Measurements from ENCODE around the gene CORO2A. TPM values are rescaled to one million over a fixed set of nuclear protein-coding genes. Genes with fewer than 3 reads are reported as not detected.

Gene CORO2A
- total and polyA plus RNA-seq, 2 of the 13 experiments (the other 11 are each of a cell fraction or from before 2014, with no cell fraction given) = 14.4 to 15.3 TPM

DNA sequence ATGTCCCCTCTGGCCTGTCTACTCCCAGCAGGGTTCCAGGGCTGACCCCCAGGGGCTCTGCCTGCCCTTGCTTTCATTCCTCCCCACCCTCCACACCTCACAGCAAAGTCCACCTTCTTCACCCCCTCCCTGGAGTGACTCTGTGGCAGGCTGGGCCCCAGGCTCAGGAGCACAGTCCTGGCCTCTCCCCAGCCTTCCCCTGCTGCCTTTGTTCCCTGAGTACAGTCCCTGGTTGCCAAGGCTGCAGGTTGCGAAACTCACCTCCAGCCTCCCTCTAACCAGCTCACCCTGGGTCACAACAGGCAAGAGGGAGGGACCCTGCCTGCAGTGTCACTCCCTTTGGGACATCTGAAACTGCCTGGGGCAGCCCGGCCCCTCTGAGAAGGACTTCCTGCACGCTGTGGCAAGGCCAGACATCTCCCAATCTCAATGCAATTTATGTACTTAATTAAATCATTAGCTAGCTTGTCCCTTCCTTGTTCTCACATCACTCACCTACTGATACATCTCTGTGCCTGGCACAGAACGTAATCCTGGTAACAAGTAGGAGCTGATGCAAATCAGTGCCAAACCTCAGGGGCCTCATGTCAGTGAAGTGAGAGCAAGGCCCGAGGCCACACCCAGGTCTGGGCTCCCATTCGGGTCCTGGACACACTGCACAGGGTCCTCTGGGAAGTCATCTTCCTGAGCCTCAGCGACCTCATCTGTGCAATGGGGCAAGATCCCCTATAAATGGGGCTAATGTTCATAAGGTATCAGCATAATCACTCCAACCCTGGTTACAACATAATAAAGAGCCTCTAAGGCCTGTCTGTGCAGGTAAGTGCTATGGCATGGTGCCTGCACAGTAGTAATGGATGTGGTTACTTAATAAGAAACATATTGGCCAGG, 46.1 kb downstream of the CORO2A start (continued):
- TF ChIP-seq, protein P1, sequence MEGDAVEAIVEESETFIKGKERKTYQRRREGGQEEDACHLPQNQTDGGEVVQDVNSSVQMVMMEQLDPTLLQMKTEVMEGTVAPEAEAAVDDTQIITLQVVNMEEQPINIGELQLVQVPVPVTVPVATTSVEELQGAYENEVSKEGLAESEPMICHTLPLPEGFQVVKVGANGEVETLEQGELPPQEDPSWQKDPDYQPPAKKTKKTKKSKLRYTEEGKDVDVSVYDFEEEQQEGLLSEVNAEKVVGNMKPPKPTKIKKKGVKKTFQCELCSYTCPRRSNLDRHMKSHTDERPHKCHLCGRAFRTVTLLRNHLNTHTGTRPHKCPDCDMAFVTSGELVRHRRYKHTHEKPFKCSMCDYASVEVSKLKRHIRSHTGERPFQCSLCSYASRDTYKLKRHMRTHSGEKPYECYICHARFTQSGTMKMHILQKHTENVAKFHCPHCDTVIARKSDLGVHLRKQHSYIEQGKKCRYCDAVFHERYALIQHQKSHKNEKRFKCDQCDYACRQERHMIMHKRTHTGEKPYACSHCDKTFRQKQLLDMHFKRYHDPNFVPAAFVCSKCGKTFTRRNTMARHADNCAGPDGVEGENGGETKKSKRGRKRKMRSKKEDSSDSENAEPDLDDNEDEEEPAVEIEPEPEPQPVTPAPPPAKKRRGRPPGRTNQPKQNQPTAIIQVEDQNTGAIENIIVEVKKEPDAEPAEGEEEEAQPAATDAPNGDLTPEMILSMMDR (CRISPR knock-in tag; IDR thresholded peaks at IDR 0.05) = peak; percentile 45
- TF ChIP-seq SMYD3 (CRISPR knock-in tag; IDR thresholded peaks at IDR 0.05) = no peak
- TF ChIP-seq ZNF256 (CRISPR knock-in tag; conservative IDR thresholded peaks at IDR 0.05) = no peak
- TF ChIP-seq POLR2AphosphoS5 (IDR thresholded peaks at IDR 0.05; ENCODE audit: low read depth, low read length) = no peak
- no peak for TF ChIP-seq ZNF850 (CRISPR knock-in tag; conservative IDR thresholded peaks at IDR 0.05)
- TF ChIP-seq ARNT2 (CRISPR knock-in tag; IDR thresholded peaks at IDR 0.05; ENCODE audit: low read depth) = 0 out of 2 replicates have a peak, but pooled peaks have one; percentile 56
- TF ChIP-seq, protein P2, sequence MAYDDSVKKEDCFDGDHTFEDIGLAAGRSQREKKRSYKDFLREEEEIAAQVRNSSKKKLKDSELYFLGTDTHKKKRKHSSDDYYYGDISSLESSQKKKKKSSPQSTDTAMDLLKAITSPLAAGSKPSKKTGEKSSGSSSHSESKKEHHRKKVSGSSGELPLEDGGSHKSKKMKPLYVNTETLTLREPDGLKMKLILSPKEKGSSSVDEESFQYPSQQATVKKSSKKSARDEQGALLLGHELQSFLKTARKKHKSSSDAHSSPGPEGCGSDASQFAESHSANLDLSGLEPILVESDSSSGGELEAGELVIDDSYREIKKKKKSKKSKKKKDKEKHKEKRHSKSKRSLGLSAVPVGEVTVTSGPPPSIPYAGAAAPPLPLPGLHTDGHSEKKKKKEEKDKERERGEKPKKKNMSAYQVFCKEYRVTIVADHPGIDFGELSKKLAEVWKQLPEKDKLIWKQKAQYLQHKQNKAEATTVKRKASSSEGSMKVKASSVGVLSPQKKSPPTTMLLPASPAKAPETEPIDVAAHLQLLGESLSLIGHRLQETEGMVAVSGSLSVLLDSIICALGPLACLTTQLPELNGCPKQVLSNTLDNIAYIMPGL (CRISPR knock-in tag; IDR thresholded peaks at IDR 0.05; ENCODE audit: borderline replicate concordance in 1 of 2, low read depth in 1 of 2) = no peak; a peak in 1 of 4 replicates
- no peak for TF ChIP-seq ZFP36 (IDR thresholded peaks at IDR 0.05; ENCODE audit: borderline replicate concordance, low read depth, low read length, partially characterized antibody)
- no peak for TF ChIP-seq CENPX (CRISPR knock-in tag; IDR thresholded peaks at IDR 0.05)
- TF ChIP-seq ZBTB21 (CRISPR knock-in tag; IDR thresholded peaks at IDR 0.05) = no peak; the same call in 1 of the 2 replicates
- TF ChIP-seq, protein P3, sequence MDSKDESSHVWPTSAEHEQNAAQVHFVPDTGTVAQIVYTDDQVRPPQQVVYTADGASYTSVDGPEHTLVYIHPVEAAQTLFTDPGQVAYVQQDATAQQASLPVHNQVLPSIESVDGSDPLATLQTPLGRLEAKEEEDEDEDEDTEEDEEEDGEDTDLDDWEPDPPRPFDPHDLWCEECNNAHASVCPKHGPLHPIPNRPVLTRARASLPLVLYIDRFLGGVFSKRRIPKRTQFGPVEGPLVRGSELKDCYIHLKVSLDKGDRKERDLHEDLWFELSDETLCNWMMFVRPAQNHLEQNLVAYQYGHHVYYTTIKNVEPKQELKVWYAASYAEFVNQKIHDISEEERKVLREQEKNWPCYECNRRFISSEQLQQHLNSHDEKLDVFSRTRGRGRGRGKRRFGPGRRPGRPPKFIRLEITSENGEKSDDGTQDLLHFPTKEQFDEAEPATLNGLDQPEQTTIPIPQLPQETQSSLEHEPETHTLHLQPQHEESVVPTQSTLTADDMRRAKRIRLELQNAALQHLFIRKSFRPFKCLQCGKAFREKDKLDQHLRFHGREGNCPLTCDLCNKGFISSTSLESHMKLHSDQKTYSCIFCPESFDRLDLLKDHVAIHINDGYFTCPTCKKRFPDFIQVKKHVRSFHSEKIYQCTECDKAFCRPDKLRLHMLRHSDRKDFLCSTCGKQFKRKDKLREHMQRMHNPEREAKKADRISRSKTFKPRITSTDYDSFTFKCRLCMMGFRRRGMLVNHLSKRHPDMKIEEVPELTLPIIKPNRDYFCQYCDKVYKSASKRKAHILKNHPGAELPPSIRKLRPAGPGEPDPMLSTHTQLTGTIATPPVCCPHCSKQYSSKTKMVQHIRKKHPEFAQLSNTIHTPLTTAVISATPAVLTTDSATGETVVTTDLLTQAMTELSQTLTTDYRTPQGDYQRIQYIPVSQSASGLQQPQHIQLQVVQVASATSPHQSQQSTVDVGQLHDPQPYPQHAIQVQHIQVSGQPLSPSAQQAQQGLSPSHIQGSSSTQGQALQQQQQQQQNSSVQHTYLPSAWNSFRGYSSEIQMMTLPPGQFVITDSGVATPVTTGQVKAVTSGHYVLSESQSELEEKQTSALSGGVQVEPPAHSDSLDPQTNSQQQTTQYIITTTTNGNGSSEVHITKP (CRISPR knock-in tag; IDR thresholded peaks at IDR 0.05; ENCODE audit: low read depth) = peak; percentile 44; the same call in 1 of the 2 replicates
- no peak for TF ChIP-seq ZNF777 (CRISPR knock-in tag; IDR thresholded peaks at IDR 0.05)
- no peak for TF ChIP-seq CENPT (CRISPR knock-in tag; IDR thresholded peaks at IDR 0.05; ENCODE audit: low read depth)
- no peak for TF ChIP-seq ZNF33B (CRISPR knock-in tag; IDR thresholded peaks at IDR 0.05)
- TF ChIP-seq YEATS2 (CRISPR knock-in tag; IDR thresholded peaks at IDR 0.05; ENCODE audit: borderline replicate concordance) = peak; percentile 59; the same call in 1 of the 2 replicates
- peak; percentile 53; the same call in 1 of the 2 replicates for TF ChIP-seq ZSCAN9 (CRISPR knock-in tag; IDR thresholded peaks at IDR 0.05; ENCODE audit: borderline replicate concordance)
- no peak for TF ChIP-seq ZNF354B (CRISPR knock-in tag; IDR thresholded peaks at IDR 0.05)
- TF ChIP-seq ZNF816 (CRISPR knock-in tag; IDR thresholded peaks at IDR 0.05; ENCODE audit: borderline replicate concordance) = no peak
- TF ChIP-seq ELF1 (CRISPR knock-in tag; IDR thresholded peaks at IDR 0.05) = 0 out of 2 replicates have a peak, but pooled peaks have one; percentile 51
- TF ChIP-seq TCF12 (IDR thresholded peaks at IDR 0.05) = no peak
- TF ChIP-seq TCF12 (CRISPR knock-in tag; IDR thresholded peaks at IDR 0.05) = no peak
- TF ChIP-seq ATF1 (CRISPR knock-in tag; IDR thresholded peaks at IDR 0.05) = no peak
- TF ChIP-seq ZNF333 (CRISPR knock-in tag; IDR thresholded peaks at IDR 0.05; ENCODE audit: borderline replicate concordance) = no peak

All from HepG2 (cell line).